ENCODE measurements around the gene SMIM29. TPM values are rescaled to one million over a fixed set of nuclear protein-coding genes. Genes with fewer than 3 reads are reported as not detected.
"Not testable (repeated sequence)": the region's sequence is repeated elsewhere in the genome, so short reads cannot be mapped to it uniquely, and the experiment has no call there.

SMIM29 gene
- total RNA-seq, 4 donors from 2014 or later = 5.2 to 44.3 (median 20.0) TPM

GRCh38 chr6:34247481-34248197 lies 1.2 kb downstream of the SMIM29 start:
- intact Hi-C loops (cut with DNase I; ENCODE audit: low total_unique reads) = loop anchor here (5.0 kb wide), 2 partner anchors 145 to 170 kb away; partner anchors contain the start of gene NUDT3
- H3K27ac ChIP-seq = peak overlapping the region; percentile 92 to 95
- TF ChIP-seq CTCF (IDR thresholded peaks at IDR 0.05) (no peak), POLR2A (IDR thresholded peaks at IDR 0.05) (no peak)
- H3K9me3 ChIP-seq = no peaks in the 10 kb centered on the region
- H3K4me3 ChIP-seq = no peak overlapping the region
- no peaks in the 10 kb centered on the region for H3K27me3 ChIP-seq
- peak in 1 of 2 donors; percentile 23 for DNase-seq
- H3K36me3 ChIP-seq = no peaks in the 10 kb centered on the region
- H3K4me1 ChIP-seq = peaks cover 8 to 11% of the 10 kb centered on the region in 2 donors

- intact Hi-C loops (cut with DNase I; ENCODE audit: low total_unique reads) = loop anchor here (5.0 kb wide), 2 partner anchors 146 to 171 kb away; partner anchors contain the start of gene NUDT3
- Histone ChIP-seq H3K27me3 (no peaks in the 10 kb centered on the region), H3K4me3 (no peak overlapping the region), H3K9me3 (no peaks in the 10 kb centered on the region), H3K36me3 (no peaks in the 10 kb centered on the region), H3K4me1 (peaks cover 8 to 11% of the 10 kb centered on the region in 2 donors), H3K27ac (no peak overlapping the region)
- no peak for DNase-seq
- TF ChIP-seq POLR2A (IDR thresholded peaks at IDR 0.05) (no peak), CTCF (IDR thresholded peaks at IDR 0.05) (no peak)
Observed at GRCh38 chr6:34246563-34247391, 2.0 kb downstream of the SMIM29 start.

- intact Hi-C loops (cut with DNase I; ENCODE audit: low total_unique reads) = loop anchor here (5.0 kb wide), 2 partner anchors 146 to 171 kb away; partner anchors contain the start of gene NUDT3
- Histone ChIP-seq H3K36me3 (no peaks in the 10 kb centered on the region), H3K4me1 (peaks cover 8 to 11% of the 10 kb centered on the region in 2 donors), H3K9me3 (no peaks in the 10 kb centered on the region), H3K27ac (no peak overlapping the region), H3K27me3 (no peaks in the 10 kb centered on the region), H3K4me3 (no peak overlapping the region)
- TF ChIP-seq CTCF (IDR thresholded peaks at IDR 0.05) (no peak), POLR2A (IDR thresholded peaks at IDR 0.05) (no peak)
- no peak for DNase-seq
Observed at GRCh38 chr6:34246249-34246562, 2.6 kb downstream of the SMIM29 start.

- H3K4me1 ChIP-seq = peaks cover 8 to 11% of the 10 kb centered on the region in 2 donors
- not testable (repeated sequence) for H3K27me3 ChIP-seq, H3K9me3 ChIP-seq, H3K4me3 ChIP-seq, H3K27ac ChIP-seq, DNase-seq, H3K36me3 ChIP-seq
- intact Hi-C loops (cut with DNase I; ENCODE audit: low total_unique reads) = loop anchor here (5.0 kb wide), 2 partner anchors 147 to 172 kb away; partner anchors contain the start of gene NUDT3
Observed at GRCh38 chr6:34245761-34246140, 3.1 kb downstream of the SMIM29 start.

GRCh38 chr6:34245032-34245760 lies 3.6 kb downstream of the SMIM29 start:
- not testable (repeated sequence) for H3K27me3 ChIP-seq, H3K9me3 ChIP-seq, H3K36me3 ChIP-seq, H3K4me3 ChIP-seq
- intact Hi-C loops (cut with DNase I; ENCODE audit: low total_unique reads) = loop anchor here (5.0 kb wide), 2 partner anchors 147 to 172 kb away; partner anchors contain the start of gene NUDT3
- DNase-seq = peak in 1 of 2 donors; percentile 17
- H3K4me1 ChIP-seq = peaks cover 8 to 11% of the 10 kb centered on the region in 2 donors
- peak overlapping the region in 1 of 2 donors; percentile 77 for H3K27ac ChIP-seq
